Measurements from ENCODE around the gene PKD2L1.

GRCh38 chr10:100349672-100350071 lies 19.6 kb upstream of the PKD2L1 start:
- TF ChIP-seq CTCF (IDR thresholded peaks at IDR 0.05; ENCODE audit: insufficient read depth, low read length): no peak
- TF ChIP-seq POLR2AphosphoS5 (IDR thresholded peaks at IDR 0.05; ENCODE audit: low read depth): no peak
- no peak for TF ChIP-seq REST (IDR thresholded peaks at IDR 0.05; ENCODE audit: insufficient replicate concordance, low read depth)
- TF ChIP-seq GABPA (IDR thresholded peaks at IDR 0.05; ENCODE audit: low read depth): no peak

Data from HL-60 (cell line).